Measurements from ENCODE around the gene FAM131C.

The FAM131C gene

DNA sequence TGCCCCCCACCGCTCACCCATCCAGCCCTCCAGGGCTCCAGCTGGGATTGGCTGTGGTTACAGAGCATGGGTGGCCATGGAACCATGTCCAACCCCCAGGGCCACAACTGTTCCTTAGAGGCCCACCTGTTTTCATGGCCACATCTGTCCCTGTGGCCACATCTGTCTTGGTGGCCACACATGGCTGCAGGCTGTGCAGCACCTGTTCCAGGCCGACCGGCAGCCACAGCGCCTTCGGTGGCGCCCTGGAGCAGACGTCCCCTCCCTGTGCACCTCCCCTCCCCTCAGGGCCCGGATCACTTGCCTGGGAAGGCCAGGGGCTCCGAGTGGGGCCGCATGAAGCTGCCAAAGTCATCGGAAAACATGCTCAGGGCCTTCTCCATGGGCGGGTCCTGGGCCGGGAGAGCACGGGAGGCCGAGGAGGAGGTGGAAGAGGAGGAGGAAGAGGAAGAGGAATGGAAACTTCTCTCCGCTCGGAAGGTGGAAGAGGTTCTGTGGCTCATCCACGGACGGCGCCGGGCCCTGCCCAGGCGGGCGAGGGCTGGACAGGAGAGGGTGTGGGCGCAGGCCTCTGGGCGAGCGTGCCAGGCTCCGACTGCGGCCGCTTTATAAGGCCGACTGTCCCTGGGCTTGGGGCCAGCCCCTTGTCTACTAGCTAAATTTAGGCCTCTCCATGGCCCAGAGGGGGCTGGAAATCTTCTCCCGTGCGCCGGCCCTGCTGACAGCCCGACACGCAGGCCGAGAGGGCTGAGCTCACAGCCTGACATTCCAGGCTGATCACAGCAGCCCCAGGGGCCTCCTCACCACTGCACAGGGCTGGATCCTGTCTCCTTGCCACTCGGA lies 55.8 kb downstream of the FAM131C start, which contains the start of gene HSPB7:
Gene HSPB7, minus strand, starts transcription at position 583 of the 843 bp plus-strand sequence. Its CDS starts 80 bp downstream, at position 503.
- DNase-seq, result peak in 27 of 56 donors; percentile 5 to 52 (median 17)

DNA sequence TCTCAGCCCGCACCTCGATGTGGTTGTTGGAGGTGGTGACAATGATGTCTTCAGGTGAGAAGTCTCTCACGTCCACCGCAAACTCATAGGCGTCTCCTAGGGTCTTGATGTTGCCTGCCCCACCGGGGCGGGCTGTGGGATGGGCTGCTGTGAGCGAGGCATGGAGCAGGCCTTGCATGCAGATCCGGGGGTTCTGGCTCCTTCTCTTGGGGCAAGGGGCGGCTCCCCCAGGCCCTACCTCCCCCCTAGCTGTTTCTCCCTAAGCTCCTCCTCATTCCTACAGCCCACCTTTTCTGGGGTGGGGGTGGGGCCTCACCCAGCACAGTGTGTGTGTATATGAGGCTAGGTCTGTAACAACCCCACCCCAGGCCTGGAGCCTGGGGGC lies 56.4 kb downstream of the FAM131C start:
- DNase-seq, result no peak

DNA sequence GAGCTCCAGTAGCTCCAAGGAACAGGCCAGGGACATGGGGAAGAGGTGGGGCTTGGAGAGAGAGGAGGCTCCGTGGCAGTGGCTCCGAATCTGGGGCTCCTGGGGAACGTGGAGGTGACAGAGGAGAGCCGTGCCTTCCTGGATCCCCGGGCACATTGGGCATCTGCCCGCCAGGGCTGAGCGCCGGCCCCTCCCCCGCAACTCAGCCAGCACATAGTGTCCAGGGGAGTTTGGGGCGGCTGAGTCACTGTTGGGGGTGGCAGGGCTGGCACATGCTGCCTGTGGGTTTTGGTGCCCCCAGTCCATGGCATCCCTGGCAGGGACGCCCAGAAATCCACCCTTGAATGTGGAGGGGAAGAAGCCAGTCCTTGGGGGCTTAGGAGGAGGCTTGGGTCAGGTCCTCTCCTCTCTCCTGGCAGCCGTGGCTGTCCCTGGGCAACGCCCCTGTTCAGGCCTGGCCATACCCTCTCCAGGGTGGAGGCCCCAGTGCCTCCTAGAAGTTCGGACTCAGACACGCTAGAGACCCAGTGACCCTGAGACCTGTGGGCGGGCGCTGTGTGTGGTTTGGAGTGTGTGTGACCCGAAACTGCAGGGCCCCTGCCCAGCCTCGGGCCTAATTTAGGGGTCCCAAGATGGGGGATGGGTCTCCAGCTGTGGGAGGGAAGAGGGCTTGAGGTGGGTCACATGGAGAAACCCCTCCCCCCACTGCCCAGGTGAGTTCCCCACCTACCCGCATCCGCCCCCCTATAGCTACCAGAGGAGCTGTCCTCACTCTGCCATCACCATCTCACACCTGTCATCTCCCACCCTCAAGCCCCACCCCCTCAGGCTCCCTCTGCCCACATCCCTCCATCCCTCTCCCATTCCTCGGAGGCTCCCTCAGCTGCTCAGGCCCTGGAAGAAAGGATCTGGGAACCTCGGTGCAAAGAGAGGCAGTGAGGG lies 57.2 kb downstream of the FAM131C start:
- DNase-seq, result peak in 1 of 56 donors; percentile 25

DNA sequence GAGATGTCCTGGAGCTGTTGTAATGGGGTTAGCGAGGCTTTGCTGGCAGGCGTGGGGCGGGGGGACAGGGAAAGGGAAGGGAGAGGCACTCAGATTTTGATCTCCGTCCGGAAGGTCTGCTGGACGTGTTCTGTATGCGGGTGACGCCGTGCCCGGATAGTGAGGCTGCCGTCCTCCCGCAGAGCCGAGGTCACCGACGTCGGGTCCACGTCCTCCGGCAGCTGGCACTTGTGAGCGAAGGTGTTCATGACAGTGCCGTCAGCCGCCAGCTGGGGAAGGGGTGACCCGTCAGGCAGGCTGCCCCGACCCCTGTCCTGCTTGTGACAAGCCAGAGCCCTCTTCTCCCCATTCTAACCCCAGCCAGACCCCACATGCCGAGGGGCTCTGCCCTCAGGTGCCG lies 58.0 kb downstream of the FAM131C start:
- DNase-seq, result no peak

DNA sequence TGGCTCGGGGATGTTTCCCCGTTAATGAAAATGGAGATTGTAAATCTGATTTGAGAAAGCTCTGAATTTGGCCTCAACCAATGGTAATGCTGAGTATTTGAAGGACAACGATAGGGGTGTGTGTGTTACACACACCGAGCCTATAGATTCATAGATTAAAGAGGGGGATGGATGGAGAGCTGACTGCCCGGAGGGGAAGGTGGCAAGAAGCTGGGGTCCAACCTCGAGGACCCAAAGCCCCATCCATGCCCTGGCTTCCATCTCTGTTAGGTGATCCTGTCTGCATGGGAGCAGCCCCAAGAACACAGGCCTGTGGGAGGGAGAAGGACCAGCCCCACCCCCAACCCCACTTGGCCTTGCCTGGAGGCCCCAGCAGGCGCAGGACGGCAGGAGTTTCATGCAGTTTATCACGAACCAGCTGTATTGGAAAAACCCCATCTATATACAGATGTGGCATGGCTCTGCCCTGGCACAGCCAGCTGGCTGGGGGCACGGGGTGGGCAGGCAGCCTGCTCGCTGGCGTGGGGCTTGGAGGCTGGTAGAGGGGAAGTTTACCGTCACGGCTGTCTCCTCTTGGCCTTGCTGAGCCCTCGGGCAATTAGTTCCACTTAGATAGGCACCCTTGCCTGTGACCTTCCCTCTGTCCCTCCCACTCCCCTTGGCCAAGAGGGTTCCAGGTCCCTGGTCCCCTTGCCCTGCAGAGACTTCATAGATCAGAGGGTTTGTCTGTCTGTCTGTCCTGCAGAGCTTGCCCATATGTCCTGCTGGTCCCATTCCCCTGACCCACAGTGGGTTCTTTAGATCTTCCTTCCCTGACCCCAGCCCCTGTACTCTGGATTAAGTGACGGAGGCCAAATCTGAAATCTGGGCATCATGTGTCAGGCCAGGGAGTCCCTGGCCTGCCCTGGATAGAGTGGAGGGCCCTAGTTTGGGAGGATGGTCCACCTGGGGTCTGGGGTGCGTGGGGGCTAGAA lies 58.7 kb downstream of the FAM131C start:
- DNase-seq, result peak in 1 of 56 donors; percentile 25

DNA sequence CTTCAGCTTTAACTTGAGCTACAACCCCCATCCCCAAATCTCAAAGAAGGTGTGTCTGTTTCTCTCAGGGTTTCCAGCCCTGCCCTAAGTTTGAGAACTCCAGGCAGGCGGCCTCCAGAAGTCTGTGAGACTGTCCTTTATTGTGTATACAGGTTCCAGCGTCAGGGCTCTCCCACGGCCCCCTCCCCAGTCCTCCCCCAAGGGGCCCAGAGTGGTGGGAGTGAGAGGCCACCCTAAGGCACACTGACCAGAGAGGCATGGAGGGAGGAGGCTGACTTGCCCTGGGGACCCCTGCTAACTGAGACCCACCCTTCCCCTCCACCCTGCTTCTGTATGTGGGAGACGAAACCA lies 59.6 kb downstream of the FAM131C start:
- no peak for DNase-seq

DNA sequence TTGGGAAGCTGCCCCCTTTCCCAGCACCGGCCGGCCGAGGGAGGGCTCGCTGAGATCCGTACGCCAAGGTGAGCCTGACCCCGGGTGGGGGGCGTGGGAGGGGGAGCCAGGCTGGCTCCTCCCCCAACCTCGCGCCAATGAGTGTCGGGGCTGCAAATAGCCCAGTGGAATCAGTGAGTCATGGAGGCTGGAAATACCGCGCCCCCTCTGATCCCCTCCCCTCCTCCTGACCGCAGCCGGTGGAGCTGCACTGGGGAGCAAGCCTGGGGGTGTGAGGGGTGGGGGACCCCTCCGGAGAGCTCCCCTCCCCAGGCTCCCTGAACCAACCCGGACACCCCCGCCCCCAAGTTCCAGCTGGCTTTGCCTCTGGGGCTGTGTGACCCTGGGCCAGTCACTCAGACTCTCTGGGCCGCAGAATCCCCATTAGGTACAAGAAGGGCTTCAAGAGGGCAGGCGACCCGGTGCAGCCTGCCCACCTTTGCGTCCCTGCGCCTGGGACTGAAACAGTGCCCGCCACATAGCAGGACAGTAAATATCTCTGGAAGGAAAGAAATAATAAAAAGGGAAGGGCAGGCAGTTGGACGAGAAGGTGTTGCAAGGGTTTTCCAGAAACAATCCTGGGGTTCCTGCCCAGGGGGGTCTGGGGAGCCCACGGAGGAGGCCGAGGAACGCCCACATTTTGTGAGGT lies 60.1 kb downstream of the FAM131C start:
- peak in 3 of 56 donors; percentile 22 to 40 (median 36) for DNase-seq

DNA sequence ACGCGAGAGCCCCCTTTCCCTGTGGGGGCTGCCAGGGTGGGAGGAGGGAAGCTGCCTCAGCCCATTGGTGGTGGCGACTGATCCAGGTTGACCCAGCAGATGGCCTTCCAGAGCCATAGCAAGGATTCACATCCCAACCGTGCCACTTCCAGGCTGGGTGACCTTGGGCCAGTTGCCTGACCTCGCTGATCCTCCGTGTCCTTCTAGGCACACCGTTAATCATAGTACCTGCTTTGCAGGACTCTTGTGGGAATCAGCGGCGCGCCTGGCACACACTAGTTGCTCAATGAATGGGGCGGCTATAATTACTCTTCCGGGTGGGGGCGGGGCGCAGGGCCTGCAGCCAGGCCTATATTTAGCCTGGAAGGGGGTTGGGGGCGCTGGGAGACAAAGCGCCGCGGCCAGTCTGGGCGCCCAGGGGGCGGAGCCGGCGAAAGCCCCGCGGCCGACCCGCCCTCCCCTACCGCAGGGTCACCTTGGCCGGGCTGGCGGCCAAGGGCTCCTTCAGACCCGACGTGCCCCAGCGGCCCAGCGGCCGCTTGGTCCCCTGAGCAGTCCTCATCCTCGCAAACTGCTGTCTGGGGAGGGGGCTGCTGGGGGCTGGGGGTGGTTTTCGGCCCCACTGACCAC lies 60.7 kb downstream of the FAM131C start:
- DNase-seq, result peak in 11 of 56 donors; percentile 2 to 51 (median 11)

DNA sequence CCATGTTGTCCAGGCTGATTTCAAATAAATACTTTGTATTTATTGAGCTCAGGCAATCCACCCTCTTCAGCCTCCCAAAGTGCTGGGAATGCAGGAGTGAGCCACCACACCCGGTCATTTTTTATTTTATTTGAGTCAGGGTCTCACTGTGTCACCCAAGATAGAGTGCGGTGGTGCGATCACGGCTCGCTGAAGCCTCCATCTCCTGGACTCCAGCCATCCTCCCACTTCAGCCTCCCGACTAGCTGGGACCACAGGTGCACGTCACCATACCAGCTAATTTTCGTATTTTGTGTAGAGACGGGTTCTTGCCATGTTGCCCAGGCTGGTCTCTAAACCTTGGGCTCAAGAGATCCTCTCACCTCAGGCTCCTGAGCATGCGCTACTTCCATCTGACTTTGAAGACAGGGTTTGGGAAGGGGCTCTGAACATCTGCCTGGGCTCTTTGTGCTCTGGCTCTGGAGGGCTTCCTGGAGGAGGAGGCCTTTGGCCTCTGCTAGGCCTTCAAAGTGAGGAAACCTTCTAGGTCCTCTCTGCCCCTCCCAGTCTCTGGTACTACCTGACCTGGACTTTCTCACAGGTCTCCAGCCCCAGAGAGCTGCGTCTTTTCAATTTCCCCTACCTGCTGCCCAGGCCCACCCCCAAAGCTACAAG lies 61.4 kb downstream of the FAM131C start:
- DNase-seq, result no peak

DNA sequence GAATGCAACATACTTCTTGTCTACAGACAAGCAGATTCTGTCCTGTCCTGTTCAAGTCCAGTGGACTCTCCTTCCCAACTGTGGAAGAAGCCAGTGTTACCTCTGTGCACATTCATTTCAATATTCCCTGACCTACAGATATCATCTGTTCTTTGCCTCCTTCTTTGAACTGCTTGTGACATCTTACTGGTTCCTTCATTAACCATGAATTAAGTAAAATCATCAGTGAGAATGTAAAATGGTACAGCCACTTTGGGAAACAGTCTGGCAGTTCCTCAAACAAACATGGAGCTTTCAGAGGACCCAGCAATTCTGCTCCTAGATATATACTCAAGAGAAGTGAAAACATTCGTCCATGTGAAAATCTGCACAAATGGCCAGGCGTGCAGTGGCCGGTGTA lies 62.6 kb downstream of the FAM131C start:
- DNase-seq, result no peak

DNA sequence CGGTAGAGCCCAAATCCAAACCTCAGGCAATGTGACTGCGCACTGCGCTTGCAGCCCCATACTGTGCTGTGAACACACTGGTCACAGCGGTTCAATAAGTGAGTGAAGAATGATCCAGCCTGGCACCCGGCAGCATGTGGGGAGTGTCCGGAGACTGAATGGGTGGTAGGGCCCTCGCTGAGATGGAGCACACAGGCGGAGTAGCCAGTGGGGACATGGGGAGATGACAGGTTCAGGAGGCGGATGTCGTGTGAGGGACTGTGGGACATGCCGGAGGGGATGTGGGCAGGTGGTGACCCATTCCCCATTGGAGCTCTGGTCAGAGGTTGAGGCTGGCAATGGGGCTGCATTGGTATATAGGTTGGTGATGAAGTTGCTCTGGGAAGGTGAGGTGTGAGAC lies 63.8 kb downstream of the FAM131C start:
- DNase-seq, result no peak

DNA sequence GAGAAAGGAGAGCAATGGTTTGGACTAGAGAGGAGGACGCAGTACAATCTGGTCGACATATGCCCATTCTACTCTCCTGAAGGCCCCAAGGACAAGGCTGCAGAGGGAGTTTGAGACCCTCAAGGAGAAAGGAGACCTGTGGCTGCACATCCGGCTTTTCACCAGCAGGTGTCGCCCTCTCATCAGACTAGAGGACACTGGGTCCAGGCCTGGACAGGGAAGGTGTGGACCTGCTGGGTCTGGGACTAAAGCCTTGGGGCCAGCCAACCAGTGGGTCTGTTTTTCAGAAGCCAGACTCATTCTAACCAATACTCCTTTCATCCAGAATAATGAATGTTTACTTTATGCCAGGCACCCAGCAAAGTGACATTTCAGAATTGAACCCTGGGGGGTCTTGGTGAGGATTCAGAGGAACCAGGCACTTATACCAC lies 64.4 kb downstream of the FAM131C start:
- peak in 49 of 56 donors; percentile 10 to 87 (median 46) for DNase-seq
